Stimulated activated naive B cell treated with anti-CD40 and anti-IgM and Interleukin-4, amounts not matched to agents 10 μg/mL and 1 μg/mL and 100 μg/mL, for 72 hours (primary cell): ENCODE data around the gene MRPL11.
"Not testable (repeated sequence)": the region's sequence is repeated elsewhere in the genome, so short reads cannot be mapped to it uniquely, and the experiment has no call there.

Source experiments
- ATAC-seq, 2 donors: fragments of 150-1000 bp; cut with Tn5 transposase; replicated peaks; 2 replicates each; pipeline ENCODE4 v1.10.0; 2021; ENCODE audit warnings: moderate library complexity in 1 of 2
- DNase-seq: peaks from one replicate; pipeline ENCODE4 v3.0.0; 2021
- H3K27ac Mint-ChIP-seq: one replicate; pipeline ENCODE4 v1.8.0; 2022; ENCODE audit warnings: mild to moderate bottlenecking, mixed read lengths
- H3K27me3 Mint-ChIP-seq, 2 donors: one replicate each; pipeline ENCODE4 v1.8.0; 2022; ENCODE audit warnings: mixed read lengths in 2 of 2
- H3K36me3 Mint-ChIP-seq, 2 donors: one replicate each; pipeline ENCODE4 v1.8.0; 2022; ENCODE audit warnings: mixed read lengths in 2 of 2, mild to moderate bottlenecking in 1 of 2
- H3K4me1 Mint-ChIP-seq, 2 donors: one replicate each; pipeline ENCODE4 v1.8.0; 2022; ENCODE audit warnings: mixed read lengths in 2 of 2, mild to moderate bottlenecking in 1 of 2
- H3K4me3 Mint-ChIP-seq, 2 donors: one replicate each; pipeline ENCODE4 v1.8.0; 2022; ENCODE audit warnings: mild to moderate bottlenecking in 2 of 2, mixed read lengths in 2 of 2, moderate library complexity in 1 of 2
- H3K9me3 Mint-ChIP-seq, 2 donors: one replicate each; pipeline ENCODE4 v1.8.0; 2022; ENCODE audit warnings: mixed read lengths in 2 of 2, mild to moderate bottlenecking in 1 of 2

MRPL11 gene

DNA sequence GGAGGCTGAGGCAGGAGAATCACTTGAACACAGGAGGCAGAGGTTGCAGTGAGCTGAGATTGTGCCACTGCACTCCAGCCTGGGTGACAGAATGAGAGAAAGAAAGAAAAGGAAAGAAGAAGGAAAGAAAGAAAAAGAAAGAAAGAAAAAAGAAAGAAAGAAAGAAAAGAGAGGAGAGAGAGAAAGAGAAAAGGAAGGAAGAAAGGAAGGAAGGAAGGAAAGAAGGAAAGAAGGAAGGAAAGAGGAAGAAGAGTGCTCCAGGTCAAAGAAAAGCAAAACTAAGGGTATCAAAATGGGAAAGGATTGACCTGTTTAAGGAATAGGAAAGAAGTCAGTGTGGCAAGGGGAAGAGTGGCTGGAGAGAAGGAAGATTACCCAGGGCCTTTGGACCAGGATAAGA, 7.4 kb downstream of the MRPL11 start:
- not testable (repeated sequence) for H3K4me3 Mint-ChIP-seq, ATAC-seq, H3K4me1 Mint-ChIP-seq, H3K9me3 Mint-ChIP-seq, DNase-seq, H3K27ac Mint-ChIP-seq, H3K27me3 Mint-ChIP-seq
- H3K36me3 Mint-ChIP-seq = peaks cover 32 to 47% of the 10 kb centered on the region in 2 donors

DNA sequence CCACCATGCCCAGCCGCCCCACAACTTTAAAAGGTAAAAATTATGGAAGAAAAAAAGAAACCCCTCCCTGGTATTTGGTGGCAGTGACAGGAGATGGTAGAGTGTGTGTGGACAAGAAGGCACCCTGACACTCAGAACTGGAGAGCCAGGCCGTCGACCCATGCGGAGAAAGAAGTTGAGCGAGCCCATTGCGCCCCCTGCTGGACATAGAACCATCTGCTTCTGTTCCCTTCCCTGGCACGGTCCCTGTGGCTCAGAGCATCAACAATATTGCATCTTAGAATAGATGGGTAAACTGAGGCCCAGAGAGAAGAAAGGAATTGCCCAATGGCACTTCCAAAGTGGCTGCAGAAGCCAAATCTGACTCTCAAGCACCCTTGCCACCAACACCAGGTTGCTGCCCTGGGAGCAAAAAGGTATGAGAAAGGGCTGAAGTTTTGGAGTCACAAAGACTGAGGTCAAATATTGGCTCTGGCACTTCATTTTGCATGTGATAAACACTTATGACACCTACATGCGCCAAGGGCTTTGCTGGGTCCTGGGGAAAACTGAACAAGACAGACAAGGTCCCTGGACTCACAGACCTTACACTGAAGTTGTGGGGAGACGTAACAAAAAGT, 8.6 kb downstream of the MRPL11 start:
- Mint-ChIP-seq H3K9me3 (no peaks in the 10 kb centered on the region), H3K36me3 (peaks cover 27 to 40% of the 10 kb centered on the region in 2 donors), H3K4me3 (no peak overlapping the region), H3K27me3 (no peaks in the 10 kb centered on the region), H3K4me1 (peaks cover 2 to 8% of the 10 kb centered on the region in 2 donors), H3K27ac (no peak overlapping the region)
- ATAC-seq = peak; percentile 91 to 92
- DNase-seq = peak; percentile 38

DNA sequence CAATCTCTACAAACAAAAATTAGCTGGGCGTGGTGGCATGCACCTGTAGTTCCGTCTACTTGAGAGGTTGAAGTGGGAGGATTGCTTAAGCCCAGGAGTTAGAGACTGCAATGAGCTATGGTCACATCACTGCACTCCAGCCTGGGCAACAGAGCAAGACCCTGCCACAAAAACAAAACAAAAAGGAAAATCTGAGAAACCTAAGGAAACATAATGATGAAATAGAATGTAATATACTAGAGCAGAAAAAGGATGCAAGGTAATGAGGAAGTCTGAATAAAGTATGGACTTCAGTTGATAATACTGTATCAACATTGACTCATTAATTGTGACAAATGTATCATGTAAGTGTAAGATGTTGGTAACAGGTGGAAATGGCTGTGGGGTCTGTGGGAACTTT, 9.7 kb downstream of the MRPL11 start:
- no peak for ATAC-seq
- H3K27ac Mint-ChIP-seq = no peak overlapping the region

DNA sequence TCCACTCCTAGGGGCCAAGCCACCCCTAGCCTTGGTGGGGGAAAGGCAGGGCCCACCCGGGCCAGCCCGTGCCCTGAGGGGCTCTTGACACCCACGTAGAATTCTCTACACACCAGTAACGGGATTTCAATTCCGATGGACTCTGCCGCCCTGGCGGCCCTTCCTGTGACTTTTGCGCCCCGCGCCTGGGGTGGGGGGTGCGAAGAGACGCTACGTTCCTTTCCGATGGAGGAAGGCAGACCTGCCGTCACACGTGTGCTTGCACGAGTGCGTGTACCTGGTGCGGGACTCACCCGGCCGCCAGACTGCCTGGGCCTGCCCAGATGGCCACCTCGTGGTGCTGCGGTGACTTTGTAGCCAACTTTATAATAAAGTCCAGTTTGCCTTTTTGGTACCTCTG, 12.3 kb downstream of the MRPL11 start:
- H3K36me3 Mint-ChIP-seq = peaks cover 8 to 20% of the 10 kb centered on the region in 2 donors
- H3K4me1 Mint-ChIP-seq = peaks cover 4 to 6% of the 10 kb centered on the region in 2 donors
- H3K9me3 Mint-ChIP-seq = peaks cover 0 to 3% of the 10 kb centered on the region in 2 donors
- no peak overlapping the region for H3K4me3 Mint-ChIP-seq
- H3K27me3 Mint-ChIP-seq = peaks cover 0 to 4% of the 10 kb centered on the region in 2 donors
- DNase-seq (no peak), ATAC-seq (no peak)
- H3K27ac Mint-ChIP-seq = no peak overlapping the region

More for the DNA sequence above, 9.7 kb downstream of the MRPL11 start:
- Mint-ChIP-seq H3K9me3 (no peaks in the 10 kb centered on the region), H3K4me3 (no peak overlapping the region), H3K36me3 (peaks cover 23 to 35% of the 10 kb centered on the region in 2 donors), H3K27me3 (peaks cover 0 to 4% of the 10 kb centered on the region in 2 donors), H3K4me1 (peaks cover 2 to 8% of the 10 kb centered on the region in 2 donors)
- no peak for DNase-seq

DNA sequence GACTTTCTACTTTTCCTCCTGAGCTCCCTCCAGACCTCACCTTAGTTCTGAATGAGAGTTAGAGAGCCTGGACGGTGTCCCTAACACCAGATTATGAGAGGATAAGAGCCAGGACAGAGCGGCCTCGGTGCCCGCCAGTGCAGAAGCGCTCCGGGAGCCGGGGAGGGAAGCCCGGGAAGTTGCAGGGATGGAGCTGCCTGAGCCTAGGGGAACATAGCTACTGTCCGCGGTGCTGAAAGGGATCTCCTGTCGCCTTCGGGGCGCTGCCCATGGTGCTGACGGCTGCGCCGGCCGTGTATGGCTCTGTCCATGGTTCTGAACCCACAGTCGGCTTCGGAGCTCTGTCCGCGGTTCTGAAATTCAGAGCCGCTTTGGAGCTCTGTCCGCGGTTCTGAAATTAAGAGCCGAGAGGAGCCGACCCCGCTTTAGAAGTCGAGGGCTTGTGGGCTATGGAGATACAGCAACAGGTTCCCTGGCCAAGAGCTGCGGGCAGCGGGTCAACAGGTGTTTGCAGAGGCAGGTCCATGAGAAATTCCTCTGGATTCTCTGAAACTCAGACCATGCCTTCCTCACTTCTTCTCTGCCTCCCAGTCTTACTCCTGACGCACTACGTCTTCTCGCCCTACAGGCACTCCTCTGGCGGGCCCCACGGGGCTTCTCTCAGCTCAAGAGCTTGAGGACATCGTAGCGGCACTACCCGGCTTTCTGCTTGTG, 17.0 kb downstream of the MRPL11 start:
- peaks cover 21 to 23% of the 10 kb centered on the region in 2 donors for H3K4me1 Mint-ChIP-seq
- DNase-seq (peak; percentile 64), ATAC-seq (peak; percentile 32 to 46)
- H3K36me3 Mint-ChIP-seq = no peaks in the 10 kb centered on the region
- H3K9me3 Mint-ChIP-seq = peaks cover 0 to 8% of the 10 kb centered on the region in 2 donors
- peak overlapping the region; percentile 67 for H3K27ac Mint-ChIP-seq
- H3K4me3 Mint-ChIP-seq = no peak overlapping the region
- peaks cover 30 to 38% of the 10 kb centered on the region in 2 donors for H3K27me3 Mint-ChIP-seq

DNA sequence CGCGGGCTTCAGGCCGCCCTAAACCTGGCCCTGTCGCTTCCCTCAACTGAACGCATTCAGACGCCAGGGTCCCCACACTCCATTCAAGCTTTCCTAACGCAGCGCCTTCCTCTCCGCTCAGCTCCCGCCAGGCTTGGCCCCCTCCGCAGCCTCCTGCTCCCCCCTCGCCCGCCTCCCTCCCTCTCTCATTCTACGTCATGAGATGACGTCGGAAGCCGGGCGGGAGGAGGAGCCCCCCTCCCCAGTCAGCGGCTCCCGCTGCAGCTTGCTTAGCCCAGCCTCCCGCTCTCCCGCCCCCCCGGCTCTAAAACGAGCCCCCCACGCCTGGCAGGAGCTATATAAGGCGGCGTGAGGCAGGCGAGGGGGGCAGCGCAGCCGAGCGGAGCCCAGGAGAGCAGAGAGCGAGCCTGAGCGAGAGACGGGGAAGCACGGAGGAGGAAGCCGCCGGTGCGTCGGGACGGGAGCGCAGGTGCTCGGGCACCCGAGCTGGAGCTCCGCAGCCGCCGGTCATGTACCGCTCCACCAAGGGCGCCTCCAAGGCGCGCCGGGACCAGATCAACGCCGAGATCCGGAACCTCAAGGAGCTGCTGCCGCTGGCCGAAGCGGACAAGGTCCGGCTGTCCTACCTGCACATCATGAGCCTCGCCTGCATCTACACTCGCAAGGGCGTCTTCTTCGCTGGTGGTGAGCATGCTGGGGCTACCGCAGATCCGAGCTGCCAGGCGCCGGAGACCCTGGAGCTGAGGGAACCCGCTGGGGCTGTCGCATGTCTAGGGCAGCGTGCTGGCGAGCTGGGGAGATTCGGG, 17.8 kb downstream of the MRPL11 start, which contains the start of gene NPAS4:
TSS of gene NPAS4 (plus strand) at position 365 of the 806 bp plus-strand sequence. CDS start at position 510, 145 bp downstream.
- peaks cover 0 to 8% of the 10 kb centered on the region in 2 donors for H3K9me3 Mint-ChIP-seq
- peak within 1 kb of the TSS; percentile 67 for H3K27ac Mint-ChIP-seq
- ATAC-seq (no peak), DNase-seq (no peak)
- H3K4me3 Mint-ChIP-seq = no peak within 1 kb of the TSS
- H3K4me1 Mint-ChIP-seq = peaks cover 21 to 23% of the 10 kb centered on the region in 2 donors
- peaks cover 38 to 46% of the 10 kb centered on the region in 2 donors for H3K27me3 Mint-ChIP-seq
- no peaks in the 10 kb centered on the region for H3K36me3 Mint-ChIP-seq

DNA sequence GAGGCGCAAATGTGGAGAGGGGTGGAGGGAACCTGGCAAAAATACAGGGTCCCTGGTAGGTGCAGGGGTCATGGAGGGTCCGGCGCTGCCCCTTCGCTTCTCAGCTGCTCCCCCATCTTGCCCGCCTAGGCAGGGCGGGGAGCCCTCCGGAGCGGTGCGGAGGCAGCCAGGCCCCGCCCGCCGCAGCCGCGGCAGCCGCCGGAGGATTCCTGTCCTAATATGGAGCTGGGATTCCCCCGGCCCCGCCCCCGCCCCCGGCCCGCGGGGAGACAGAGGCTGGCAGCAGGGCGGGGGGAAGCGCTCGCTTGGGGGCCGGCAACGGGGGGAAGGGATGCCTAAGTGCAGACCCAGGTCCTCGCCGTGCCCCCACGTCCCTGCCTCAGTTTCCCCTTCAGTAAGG, 18.8 kb downstream of the MRPL11 start:
- Mint-ChIP-seq H3K27ac (no peak overlapping the region), H3K4me3 (peak overlapping the region in 1 of 2 donors; percentile 20)
- no peak for DNase-seq

DNA sequence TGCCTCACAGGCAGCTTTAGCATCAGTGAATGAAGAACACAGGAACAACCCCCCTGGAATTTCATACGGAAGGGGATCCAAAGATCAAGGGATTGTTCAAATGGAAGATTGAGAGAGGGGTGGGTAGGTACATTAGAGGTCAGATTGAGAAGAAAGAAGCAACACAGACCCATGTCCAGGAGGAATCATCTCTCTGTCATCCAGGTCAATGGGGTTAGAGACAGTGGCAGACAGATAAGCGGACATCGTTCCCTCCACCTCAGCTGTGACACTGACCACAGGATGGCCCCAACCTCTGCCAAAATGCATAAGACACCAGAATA, 19.7 kb downstream of the MRPL11 start:
- peaks cover 57 to 60% of the 10 kb centered on the region in 2 donors for H3K27me3 Mint-ChIP-seq
- no peak overlapping the region for H3K27ac Mint-ChIP-seq
- DNase-seq = no peak
- ATAC-seq = no peak
- no peaks in the 10 kb centered on the region for H3K36me3 Mint-ChIP-seq
- peak overlapping the region in 1 of 2 donors; percentile 63 for H3K4me3 Mint-ChIP-seq
- H3K4me1 Mint-ChIP-seq = peaks cover 21 to 23% of the 10 kb centered on the region in 2 donors
- peaks cover 0 to 8% of the 10 kb centered on the region in 2 donors for H3K9me3 Mint-ChIP-seq

More for the DNA sequence above, 18.8 kb downstream of the MRPL11 start:
- Mint-ChIP-seq H3K27me3 (peaks cover 48 to 54% of the 10 kb centered on the region in 2 donors), H3K9me3 (peaks cover 0 to 8% of the 10 kb centered on the region in 2 donors), H3K36me3 (no peaks in the 10 kb centered on the region), H3K4me1 (peaks cover 21 to 23% of the 10 kb centered on the region in 2 donors)
- no peak for ATAC-seq

DNA sequence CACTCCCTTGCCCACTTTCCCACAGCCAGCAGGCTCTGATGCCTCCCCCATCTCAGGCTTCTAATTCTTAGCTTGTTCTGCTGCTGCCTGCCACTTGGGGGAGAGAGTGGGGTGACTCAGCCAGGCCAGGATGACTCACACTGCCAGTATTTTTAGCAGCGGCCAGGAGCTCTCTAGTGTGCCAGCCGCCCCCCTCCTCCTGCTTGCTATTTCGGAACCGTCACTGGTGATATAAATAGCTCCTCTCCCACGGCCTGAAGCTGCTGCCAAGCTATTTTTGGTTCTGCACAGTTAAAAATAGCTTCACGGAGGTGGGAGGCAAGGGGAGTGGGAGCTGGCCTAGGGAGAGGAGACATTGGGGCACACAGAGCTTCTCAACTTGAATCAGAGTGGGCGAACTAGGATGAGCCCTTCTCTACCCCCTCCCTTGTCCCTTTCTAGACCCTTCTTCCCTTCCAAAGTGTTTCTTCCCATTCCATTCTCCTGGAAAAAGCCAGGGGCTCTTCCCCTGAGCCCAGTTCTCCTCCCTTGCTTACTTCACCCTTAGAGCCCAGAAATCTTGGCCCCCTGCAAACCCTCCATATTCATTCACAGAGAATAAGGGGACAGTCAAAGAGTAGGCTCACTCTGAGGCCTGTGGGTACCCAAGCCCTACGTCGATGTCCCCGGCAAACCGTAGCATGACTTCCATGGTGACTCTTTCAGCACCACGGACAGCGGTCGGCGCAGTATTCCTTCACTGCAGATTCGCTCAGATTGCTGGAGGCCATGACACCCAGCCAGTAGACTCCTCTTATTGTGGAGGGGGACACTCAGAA, 20.3 kb downstream of the MRPL11 start:
- ATAC-seq (peak; percentile 90 to 92), DNase-seq (peak; percentile 58)
- peaks cover 0 to 8% of the 10 kb centered on the region in 2 donors for H3K9me3 Mint-ChIP-seq
- H3K4me3 Mint-ChIP-seq = peak overlapping the region; percentile 18 to 63
- no peaks in the 10 kb centered on the region for H3K36me3 Mint-ChIP-seq
- H3K27me3 Mint-ChIP-seq = peaks cover 62 to 65% of the 10 kb centered on the region in 2 donors
- no peak overlapping the region for H3K27ac Mint-ChIP-seq
- H3K4me1 Mint-ChIP-seq = peaks cover 21 to 23% of the 10 kb centered on the region in 2 donors

DNA sequence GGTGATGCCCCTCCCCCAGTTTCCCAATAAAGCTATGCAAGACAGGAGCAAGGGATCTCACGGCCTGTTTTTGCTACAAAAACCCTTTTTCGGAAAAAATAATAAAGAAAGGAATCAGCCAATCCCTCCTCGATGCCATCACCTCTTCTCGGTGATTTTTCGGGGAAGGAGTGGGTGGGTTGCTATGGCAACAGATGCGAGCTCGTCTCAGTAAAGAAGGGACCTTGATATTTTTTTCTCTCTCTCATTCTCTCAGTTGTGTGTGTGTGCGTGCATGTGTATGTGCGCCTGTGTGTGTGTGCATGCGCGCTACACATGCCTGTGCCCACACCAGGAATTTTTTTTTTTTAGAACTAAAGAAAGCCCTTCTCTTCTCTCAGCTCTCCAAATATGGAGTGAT, 21.6 kb downstream of the MRPL11 start:
- Mint-ChIP-seq H3K27me3 (peaks cover 72 to 73% of the 10 kb centered on the region in 2 donors), H3K9me3 (peaks cover 0 to 5% of the 10 kb centered on the region in 2 donors), H3K4me1 (peaks cover 18 to 23% of the 10 kb centered on the region in 2 donors), H3K27ac (no peak overlapping the region), H3K4me3 (no peak overlapping the region), H3K36me3 (no peaks in the 10 kb centered on the region)
- DNase-seq (no peak), ATAC-seq (no peak)

DNA sequence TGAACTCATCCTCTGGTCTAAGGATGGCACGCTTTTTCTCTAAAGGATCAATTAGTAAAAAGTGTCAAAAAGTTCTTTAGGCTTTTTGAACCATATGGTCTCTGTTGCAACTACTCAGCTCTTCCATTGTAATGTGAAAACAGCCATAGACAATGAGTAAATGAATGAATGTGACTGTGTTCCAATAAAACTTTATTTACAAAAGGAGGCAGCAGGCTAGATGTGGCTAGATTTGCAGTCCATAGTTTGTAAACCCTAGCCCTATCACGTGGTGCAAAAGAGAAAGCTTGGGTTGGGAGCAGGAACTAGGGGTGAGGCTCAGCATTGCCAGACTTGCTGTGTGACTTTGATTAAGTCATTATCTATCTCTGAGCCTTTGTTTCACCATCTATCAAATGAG, 23.2 kb downstream of the MRPL11 start:
- H3K27me3 Mint-ChIP-seq = peaks cover 80 to 88% of the 10 kb centered on the region in 2 donors
- peaks cover 0 to 5% of the 10 kb centered on the region in 2 donors for H3K9me3 Mint-ChIP-seq
- DNase-seq (no peak), ATAC-seq (no peak)
- H3K27ac Mint-ChIP-seq = no peak overlapping the region
- peaks cover 16 to 23% of the 10 kb centered on the region in 2 donors for H3K4me1 Mint-ChIP-seq
- H3K4me3 Mint-ChIP-seq = no peak overlapping the region
- H3K36me3 Mint-ChIP-seq = no peaks in the 10 kb centered on the region

DNA sequence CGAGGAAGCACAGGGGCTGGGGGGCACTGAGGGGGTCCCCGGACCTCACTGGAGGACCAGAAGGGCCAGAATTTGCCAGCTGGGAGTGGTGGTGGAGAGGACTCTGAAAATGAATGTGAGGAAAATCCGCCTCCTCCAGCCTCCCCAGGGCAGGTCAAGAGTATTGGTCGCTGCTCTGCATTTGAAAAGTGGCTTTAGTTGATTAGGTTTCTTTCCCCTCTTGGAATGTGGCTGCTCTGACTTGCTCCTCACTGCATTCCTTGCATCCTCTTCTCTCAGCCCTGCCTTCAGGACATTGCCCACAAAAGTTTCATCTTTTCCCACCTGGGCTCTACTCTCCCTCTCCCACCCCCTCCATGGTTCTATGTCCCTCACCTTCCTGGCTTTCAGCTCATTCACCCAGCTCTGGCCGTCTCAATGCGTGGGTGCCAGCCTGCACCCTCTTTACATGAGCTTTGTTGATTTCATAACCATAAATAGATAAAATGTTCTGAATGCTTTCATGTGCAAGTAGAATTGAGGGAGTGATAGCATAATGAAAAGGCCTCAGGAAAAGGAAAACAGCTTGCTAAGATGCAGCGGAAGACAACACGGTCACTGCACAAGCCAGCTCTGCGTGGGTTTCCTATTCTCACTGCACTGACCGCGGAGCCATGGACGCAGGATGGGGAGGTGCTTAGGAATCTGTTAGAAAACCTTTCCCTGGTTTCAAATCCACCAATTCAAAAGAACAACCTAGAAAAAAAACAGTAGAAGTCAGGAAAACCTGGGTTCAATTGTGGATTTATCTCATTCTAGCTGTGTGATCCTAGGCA, 24.3 kb downstream of the MRPL11 start:
- DNase-seq (no peak), ATAC-seq (no peak)
- no peaks in the 10 kb centered on the region for H3K36me3 Mint-ChIP-seq
- H3K4me1 Mint-ChIP-seq = peaks cover 15 to 21% of the 10 kb centered on the region in 2 donors
- H3K27ac Mint-ChIP-seq = no peak overlapping the region
- H3K27me3 Mint-ChIP-seq = peaks cover 80 to 94% of the 10 kb centered on the region in 2 donors
- H3K9me3 Mint-ChIP-seq = peaks cover 0 to 5% of the 10 kb centered on the region in 2 donors
- no peak overlapping the region for H3K4me3 Mint-ChIP-seq

DNA sequence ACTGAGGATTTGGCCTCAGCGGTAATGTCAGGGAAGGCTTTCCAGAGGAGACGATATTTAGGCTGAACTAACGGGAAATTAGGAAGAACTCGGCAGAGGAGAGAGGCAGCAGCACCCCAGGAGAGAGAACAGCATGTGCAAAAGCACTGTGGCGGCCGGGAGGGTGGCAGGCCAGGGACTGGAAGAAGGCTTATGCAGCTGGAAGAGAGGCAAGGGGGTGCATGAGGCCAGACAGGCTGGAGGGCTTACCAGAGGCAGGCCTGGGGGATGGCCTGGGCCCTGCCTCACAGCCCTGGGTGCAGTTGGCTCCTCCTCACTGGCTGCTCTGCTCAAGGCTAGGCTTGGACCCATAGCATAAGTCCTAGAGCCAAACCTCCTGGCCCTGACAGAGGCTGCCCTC, 25.5 kb downstream of the MRPL11 start:
- H3K4me3 Mint-ChIP-seq = no peak overlapping the region
- H3K36me3 Mint-ChIP-seq = no peaks in the 10 kb centered on the region
- H3K4me1 Mint-ChIP-seq = peaks cover 11 to 15% of the 10 kb centered on the region in 2 donors
- H3K27ac Mint-ChIP-seq = no peak overlapping the region
- H3K27me3 Mint-ChIP-seq = peaks cover 73 to 89% of the 10 kb centered on the region in 2 donors
- no peaks in the 10 kb centered on the region for H3K9me3 Mint-ChIP-seq
- ATAC-seq (no peak), DNase-seq (no peak)
